HCT116 (cell line): ENCODE results near the gene LRIT2. TPM values are rescaled to one million over a fixed set of nuclear protein-coding genes. Genes with fewer than 3 reads are reported as not detected.

Source experiments
- ATAC-seq: fragments of 200-7000 bp; cut with Tn5 transposase; 2 replicates; pipeline ENCODE4 v1.9.1; 2020; ENCODE audit warnings: mild to moderate bottlenecking, moderate library complexity
- BruUV-seq: library from RNA; stranded (reverse); fragments of 400-500 nt; replicated peaks from 2 replicates; lab custom pipeline; 2021; lab: Mats Ljungman, UMichigan
- CTCF ChIA-PET: fragments of 300-600 bp; sonication (Branson Sonifier 250); formaldehyde crosslinking; loops from one replicate; lab custom pipeline; 2021; ENCODE audit warnings: antibody characterized with exemption; lab: Charles Lee
- POLR2A ChIA-PET: fragments of 300-600, 350-600 bp; sonication (Branson Sonifier 250); formaldehyde crosslinking; loops from one replicate; lab custom pipeline; 2021; ENCODE audit warnings: antibody characterized with exemption; lab: Charles Lee
- RAD21 ChIA-PET, 2 experiments: fragments of 300-600 bp; sonication (Branson Sonifier 250); formaldehyde crosslinking; loops; one replicate each; lab custom pipeline; 2023; ENCODE audit warnings: low total read pairs in 2 of 2; ENCODE audit not compliant: uncharacterized antibody in 2 of 2, unreplicated experiment in 2 of 2, low non-redundant PET in 1 of 2; lab: Charles Lee
- DNase-seq: peaks from one replicate; pipeline ENCODE4 v3.0.0-alpha.2; 2010; ENCODE audit warnings: low read depth, low spot score
- H2AFZ ChIP-seq: fragments of 200-600 bp; shearing (Covaris generic), sonication (generic); 2 replicates; pipeline ENCODE4 v1.6.1; 2017; ENCODE audit warnings: low read depth, mixed run types, mixed read lengths, antibody characterized with exemption, low read length; ENCODE audit not compliant: poor library complexity, severe bottlenecking
- H3K27ac ChIP-seq: 2 replicates; pipeline ENCODE4 v1.5.1; 2012; ENCODE audit warnings: low read depth, low read length
- H3K27me3 ChIP-seq: fragments of 200-600 bp; sonication (generic); 2 replicates; pipeline ENCODE4 v1.6.1; 2016; ENCODE audit warnings: mixed run types, low read length, mixed read lengths; ENCODE audit not compliant: insufficient read depth
- H3K36me3 ChIP-seq, 2 experiments: fragments of 200-500 bp in 1 of 2; fragments of 200-600 bp in 1 of 2; sonication (Bioruptor generic) in 1 of 2; sonication (generic) in 1 of 2; 2 replicates each; pipeline versions ENCODE4 v1.5.1 to v1.6.1; 2014 to 2016; ENCODE audit warnings: low read length in 2 of 2, inconsistent platforms in 1 of 2, mixed read lengths in 1 of 2, mixed run types in 1 of 2; ENCODE audit not compliant: insufficient read depth in 2 of 2, control insufficient read depth in 1 of 2
- H3K4me1 ChIP-seq, 2 experiments: fragments of 200-600 bp in 1 of 2; sonication (generic) in 1 of 2; 2 replicates each; pipeline versions ENCODE4 v1.5.1 to v1.6.1; 2012 to 2017; ENCODE audit warnings: low read length in 2 of 2, inconsistent platforms in 1 of 2, mild to moderate bottlenecking in 1 of 2, mixed read lengths in 1 of 2, mixed run types in 1 of 2, moderate library complexity in 1 of 2; ENCODE audit not compliant: insufficient read depth in 2 of 2, control insufficient read depth in 1 of 2
- H3K4me2 ChIP-seq: fragments of 200-600 bp; sonication (generic); 2 replicates; pipeline ENCODE4 v1.6.1; 2017; ENCODE audit warnings: mixed run types, low read length, mixed read lengths
- H3K4me3 ChIP-seq, 2 experiments: fragments of 200-600 bp in 1 of 2; sonication (generic) in 1 of 2; replicated peaks in 1 of 2; 2 replicates each; pipeline ENCODE4 v1.5.1; 2011 to 2016; ENCODE audit warnings: low read length in 2 of 2, control low read depth in 1 of 2, low read depth in 1 of 2, mild to moderate bottlenecking in 1 of 2, mixed read lengths in 1 of 2, mixed run types in 1 of 2
- H3K79me2 ChIP-seq: fragments of 200-600 bp; sonication (generic); 2 replicates; pipeline ENCODE4 v1.6.1; 2017; ENCODE audit warnings: mild to moderate bottlenecking, mixed run types, low read length, moderate library complexity, mixed read lengths; ENCODE audit not compliant: insufficient read depth
- H3K9ac ChIP-seq: fragments of 200-600 bp; sonication (generic); 2 replicates; pipeline ENCODE4 v1.6.1; 2016; ENCODE audit warnings: low read length, mixed read lengths
- H3K9me2 ChIP-seq: fragments of 200-600 bp; sonication (generic), shearing (Covaris generic); 2 replicates; pipeline ENCODE4 v1.6.1; 2017; ENCODE audit warnings: mixed run types, mild to moderate bottlenecking, moderate library complexity; ENCODE audit not compliant: insufficient read depth
- H3K9me3 ChIP-seq, 2 experiments: fragments of 200-500 bp in 1 of 2; fragments of 200-600 bp in 1 of 2; sonication (Bioruptor generic) in 1 of 2; sonication (generic) in 1 of 2; 2 replicates each; pipeline ENCODE4 v1.6.1; 2014 to 2017; ENCODE audit warnings: low read length in 2 of 2, mixed read lengths in 2 of 2, inconsistent platforms in 1 of 2, low read depth in 1 of 2, mild to moderate bottlenecking in 1 of 2, mixed run types in 1 of 2, moderate library complexity in 1 of 2; ENCODE audit not compliant: control insufficient read depth in 1 of 2, insufficient read depth in 1 of 2
- H4K20me1 ChIP-seq: fragments of 200-600 bp; sonication (generic), shearing (Covaris generic); 2 replicates; pipeline ENCODE4 v1.6.1; 2017; ENCODE audit warnings: mixed run types, mild to moderate bottlenecking, moderate library complexity; ENCODE audit not compliant: insufficient read depth
- CBX3 ChIP-seq: IDR thresholded peaks from 2 replicates; pipeline ENCODE4 v1.6.1; 2012; ENCODE audit warnings: low read depth
- EZH2 ChIP-seq: fragments of 200-600 bp; sonication (generic); IDR thresholded peaks from 2 replicates; pipeline ENCODE4 v1.6.1; 2017; ENCODE audit warnings: antibody characterized with exemption, mixed run types
- POLR2A ChIP-seq: IDR thresholded peaks from 2 replicates; pipeline ENCODE4 v1.7.0; 2011; ENCODE audit warnings: borderline replicate concordance; ENCODE audit not compliant: insufficient read depth, insufficient read length; ENCODE audit errors: extremely low read depth
- POLR2AphosphoS5 ChIP-seq: IDR thresholded peaks from 2 replicates; pipeline ENCODE4 v1.6.1; 2011; ENCODE audit warnings: mild to moderate bottlenecking, low read depth, low read length, moderate library complexity
- RAD21 ChIP-seq: IDR thresholded peaks from 2 replicates; pipeline ENCODE4 v1.6.1; 2012; ENCODE audit warnings: low read depth, mild to moderate bottlenecking
- SRF ChIP-seq: IDR thresholded peaks from 2 replicates; pipeline ENCODE4 v1.6.1; 2012; ENCODE audit warnings: low read depth
- ZFX ChIP-seq: fragments of 450-650 bp; IDR thresholded peaks from 2 replicates; pipeline ENCODE4 v1.6.1; 2017
- intact Hi-C: fragments of 100-400 bp; cut with micrococcal nuclease; formaldehyde crosslinking; loops from 2 replicates; pipeline ENCODE4 v1.10.0; 2022
- total RNA-seq: library from RNA; stranded (reverse); gene quantifications from one replicate; pipeline ENCODE4 v1.2.1, GENCODE V29; 2021; ENCODE audit not compliant: unreplicated experiment
- TF ChIP-seq, protein P1 (sequence below), 3 experiments: fragments of 200-600 bp in 1 of 3; sonication (generic) in 1 of 3; IDR thresholded peaks in 2 of 3; conservative IDR thresholded peaks in 1 of 3; 2 replicates each; pipeline ENCODE4 v1.5.1; 2012 to 2017; ENCODE audit warnings: low read depth in 2 of 3, low read length in 2 of 3, antibody characterized with exemption in 1 of 3, borderline replicate concordance in 1 of 3, control low read depth in 1 of 3, mild to moderate bottlenecking in 1 of 3, mixed read lengths in 1 of 3, mixed run types in 1 of 3, moderate library complexity in 1 of 3; ENCODE audit not compliant: insufficient read depth in 1 of 3
- TF ChIP-seq, protein P2 (sequence below): IDR thresholded peaks from 2 replicates; pipeline ENCODE4 v1.6.1; 2011; ENCODE audit warnings: mild to moderate bottlenecking, low read length, moderate library complexity; ENCODE audit not compliant: insufficient replicate concordance; ENCODE audit errors: extremely low read depth

Gene LRIT2
- total RNA-seq, 1 experiment from 2014 or later: not detected

DNA sequence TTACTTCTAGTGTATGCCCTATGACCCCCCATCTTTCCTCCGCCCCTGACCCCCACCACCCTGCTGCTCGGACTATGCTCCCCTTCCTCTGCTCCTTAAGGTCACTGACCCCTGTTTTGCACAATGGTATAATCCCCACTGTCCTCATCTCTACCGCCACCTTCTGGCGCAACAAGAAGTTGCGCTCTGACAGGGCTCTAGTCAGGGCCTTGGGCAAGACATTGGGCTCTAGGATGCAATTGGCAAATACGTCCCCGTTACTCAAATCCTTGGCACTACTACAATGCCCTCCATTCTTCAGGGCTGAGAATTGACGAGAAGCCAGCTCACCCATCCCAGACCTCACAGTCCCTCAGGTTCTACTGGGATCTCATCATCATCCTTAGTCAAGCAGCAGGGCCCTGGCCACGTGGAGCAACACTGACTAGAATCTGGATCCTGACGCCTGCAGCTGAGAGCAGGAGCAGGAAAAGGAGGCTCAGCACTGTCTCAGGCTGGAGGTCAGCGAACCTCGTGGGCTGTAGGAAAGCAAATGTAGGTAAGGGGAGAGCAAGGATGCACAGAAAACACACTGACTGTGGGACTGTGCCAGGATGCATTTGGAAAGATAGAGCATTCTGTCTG is 10.6 kb downstream of the LRIT2 start:
- H3K9me2 ChIP-seq: no peaks in the 10 kb centered on the region
- ATAC-seq: peak; percentile 88
- intact Hi-C loops: no loop called here
- DNase-seq: peak; percentile 10
- H3K79me2 ChIP-seq: no peaks in the 10 kb centered on the region
- POLR2A ChIA-PET: no interaction called here
- TF ChIP-seq, protein P1, sequence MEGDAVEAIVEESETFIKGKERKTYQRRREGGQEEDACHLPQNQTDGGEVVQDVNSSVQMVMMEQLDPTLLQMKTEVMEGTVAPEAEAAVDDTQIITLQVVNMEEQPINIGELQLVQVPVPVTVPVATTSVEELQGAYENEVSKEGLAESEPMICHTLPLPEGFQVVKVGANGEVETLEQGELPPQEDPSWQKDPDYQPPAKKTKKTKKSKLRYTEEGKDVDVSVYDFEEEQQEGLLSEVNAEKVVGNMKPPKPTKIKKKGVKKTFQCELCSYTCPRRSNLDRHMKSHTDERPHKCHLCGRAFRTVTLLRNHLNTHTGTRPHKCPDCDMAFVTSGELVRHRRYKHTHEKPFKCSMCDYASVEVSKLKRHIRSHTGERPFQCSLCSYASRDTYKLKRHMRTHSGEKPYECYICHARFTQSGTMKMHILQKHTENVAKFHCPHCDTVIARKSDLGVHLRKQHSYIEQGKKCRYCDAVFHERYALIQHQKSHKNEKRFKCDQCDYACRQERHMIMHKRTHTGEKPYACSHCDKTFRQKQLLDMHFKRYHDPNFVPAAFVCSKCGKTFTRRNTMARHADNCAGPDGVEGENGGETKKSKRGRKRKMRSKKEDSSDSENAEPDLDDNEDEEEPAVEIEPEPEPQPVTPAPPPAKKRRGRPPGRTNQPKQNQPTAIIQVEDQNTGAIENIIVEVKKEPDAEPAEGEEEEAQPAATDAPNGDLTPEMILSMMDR (IDR thresholded peaks at IDR 0.05 in 2 of 3, conservative IDR thresholded peaks at IDR 0.05 in 1 of 3; ENCODE audit: borderline replicate concordance in 1 of 3, insufficient read depth in 1 of 3, low read depth in 2 of 3, low read length in 2 of 3): peak; percentile 19 to 73 (median 71); a peak in 5 of 6 replicates
- TF ChIP-seq SRF (no peak), POLR2AphosphoS5 (no peak), RAD21 (peak; percentile 31), POLR2A (no peak), CBX3 (no peak), EZH2 (no peak), ZFX (no peak)
- TF ChIP-seq, protein P2, sequence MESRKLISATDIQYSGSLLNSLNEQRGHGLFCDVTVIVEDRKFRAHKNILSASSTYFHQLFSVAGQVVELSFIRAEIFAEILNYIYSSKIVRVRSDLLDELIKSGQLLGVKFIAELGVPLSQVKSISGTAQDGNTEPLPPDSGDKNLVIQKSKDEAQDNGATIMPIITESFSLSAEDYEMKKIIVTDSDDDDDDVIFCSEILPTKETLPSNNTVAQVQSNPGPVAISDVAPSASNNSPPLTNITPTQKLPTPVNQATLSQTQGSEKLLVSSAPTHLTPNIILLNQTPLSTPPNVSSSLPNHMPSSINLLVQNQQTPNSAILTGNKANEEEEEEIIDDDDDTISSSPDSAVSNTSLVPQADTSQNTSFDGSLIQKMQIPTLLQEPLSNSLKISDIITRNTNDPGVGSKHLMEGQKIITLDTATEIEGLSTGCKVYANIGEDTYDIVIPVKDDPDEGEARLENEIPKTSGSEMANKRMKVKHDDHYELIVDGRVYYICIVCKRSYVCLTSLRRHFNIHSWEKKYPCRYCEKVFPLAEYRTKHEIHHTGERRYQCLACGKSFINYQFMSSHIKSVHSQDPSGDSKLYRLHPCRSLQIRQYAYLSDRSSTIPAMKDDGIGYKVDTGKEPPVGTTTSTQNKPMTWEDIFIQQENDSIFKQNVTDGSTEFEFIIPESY: no peak
- TF ChIP-seq, all 23 proteins: peak for 2
- H4K20me1 ChIP-seq: no peaks in the 10 kb centered on the region
- H3K9ac ChIP-seq: no peak overlapping the region
- no peak overlapping the region for H3K4me3 ChIP-seq
- H3K36me3 ChIP-seq: no peaks in the 10 kb centered on the region
- H3K9me3 ChIP-seq: 0 out of 4 replicates have a peak, but pooled peaks cover 0 to 4% of the 10 kb centered on the region in 2 experiments
- BruUV-seq: no TSS peak
- H3K27ac ChIP-seq: no peak overlapping the region
- no peaks in the 10 kb centered on the region for H3K4me1 ChIP-seq
- H2AFZ ChIP-seq: no peak overlapping the region
- H3K27me3 ChIP-seq: no peaks in the 10 kb centered on the region
- ChIA-PET RAD21 (interaction anchor here in 1 of 2 experiments (0.6 to 0.9 kb wide), 2 partner anchors 89 to 322 kb away, joined by 3 to 7 read pairs; no protein-coding TSS in a partner anchor), CTCF (interaction anchor here (0.6 to 1.2 kb wide), 5 partner anchors 10 to 323 kb away, joined by 3 to 5 read pairs (median 3); no protein-coding TSS in a partner anchor)
- no peak overlapping the region for H3K4me2 ChIP-seq
